ENCODE measurements around the gene TBC1D9.

- TF ChIP-seq, protein P1, sequence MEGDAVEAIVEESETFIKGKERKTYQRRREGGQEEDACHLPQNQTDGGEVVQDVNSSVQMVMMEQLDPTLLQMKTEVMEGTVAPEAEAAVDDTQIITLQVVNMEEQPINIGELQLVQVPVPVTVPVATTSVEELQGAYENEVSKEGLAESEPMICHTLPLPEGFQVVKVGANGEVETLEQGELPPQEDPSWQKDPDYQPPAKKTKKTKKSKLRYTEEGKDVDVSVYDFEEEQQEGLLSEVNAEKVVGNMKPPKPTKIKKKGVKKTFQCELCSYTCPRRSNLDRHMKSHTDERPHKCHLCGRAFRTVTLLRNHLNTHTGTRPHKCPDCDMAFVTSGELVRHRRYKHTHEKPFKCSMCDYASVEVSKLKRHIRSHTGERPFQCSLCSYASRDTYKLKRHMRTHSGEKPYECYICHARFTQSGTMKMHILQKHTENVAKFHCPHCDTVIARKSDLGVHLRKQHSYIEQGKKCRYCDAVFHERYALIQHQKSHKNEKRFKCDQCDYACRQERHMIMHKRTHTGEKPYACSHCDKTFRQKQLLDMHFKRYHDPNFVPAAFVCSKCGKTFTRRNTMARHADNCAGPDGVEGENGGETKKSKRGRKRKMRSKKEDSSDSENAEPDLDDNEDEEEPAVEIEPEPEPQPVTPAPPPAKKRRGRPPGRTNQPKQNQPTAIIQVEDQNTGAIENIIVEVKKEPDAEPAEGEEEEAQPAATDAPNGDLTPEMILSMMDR (IDR thresholded peaks at IDR 0.05; ENCODE audit: low read length): no peak
- no peak for TF ChIP-seq EZH2 (IDR thresholded peaks at IDR 0.05; ENCODE audit: borderline replicate concordance, low read length)
These were observed 102.3 kb downstream of the TBC1D9 start for GRCh38 chr4:140653718-140654494.
